MCF 10A (cell line): ENCODE measurements around the gene TLL2. TPM values are rescaled to one million over a fixed set of nuclear protein-coding genes. Genes with fewer than 3 reads are reported as not detected.

ENCODE experiments used
- BruUV-seq: library from RNA; stranded (reverse); fragments of 400-500 nt; replicated peaks from 2 replicates; lab custom pipeline; 2021; lab: Mats Ljungman, UMichigan
- CTCF ChIA-PET: fragments of 300-600 bp; sonication (Branson Sonifier 250); formaldehyde crosslinking; extraction: SDS; loops from one replicate; lab custom pipeline; 2021; ENCODE audit warnings: antibody characterized with exemption, inconsistent platforms; lab: Yijun Ruan, JAX
- POLR2A ChIA-PET: fragments of 300-600, 350-650 bp; sonication (Branson Sonifier 250); formaldehyde crosslinking; extraction: SDS; loops from one replicate; lab custom pipeline; 2020; ENCODE audit warnings: antibody characterized with exemption, inconsistent platforms; lab: Yijun Ruan, JAX
- DNase-seq: peaks from one replicate; pipeline ENCODE4 v3.0.0-alpha.2; 2018; ENCODE audit not compliant: unreplicated experiment
- H3K27ac Mint-ChIP-seq: one replicate; pipeline ENCODE4 v1.8.0; 2022; ENCODE audit warnings: mild to moderate bottlenecking, low read depth, mixed read lengths; ENCODE audit not compliant: unreplicated experiment
- H3K27me3 Mint-ChIP-seq: one replicate; pipeline ENCODE4 v1.8.0; 2022; ENCODE audit warnings: mixed read lengths; ENCODE audit not compliant: insufficient read depth, unreplicated experiment
- H3K36me3 Mint-ChIP-seq: one replicate; pipeline ENCODE4 v1.8.0; 2022; ENCODE audit warnings: mild to moderate bottlenecking, moderate library complexity, mixed read lengths; ENCODE audit not compliant: insufficient read depth, unreplicated experiment
- H3K4me1 Mint-ChIP-seq: one replicate; pipeline ENCODE4 v1.8.0; 2022; ENCODE audit warnings: mixed read lengths; ENCODE audit not compliant: insufficient read depth, unreplicated experiment
- H3K4me3 Mint-ChIP-seq: one replicate; pipeline ENCODE4 v1.8.0; 2022; ENCODE audit warnings: mild to moderate bottlenecking, moderate library complexity, mixed read lengths; ENCODE audit not compliant: unreplicated experiment
- H3K9me3 Mint-ChIP-seq: one replicate; pipeline ENCODE4 v1.8.0; 2022; ENCODE audit warnings: mixed read lengths; ENCODE audit not compliant: unreplicated experiment
- CTCF ChIP-seq: fragments of 200-600 bp; IDR thresholded peaks from one replicate; pipeline ENCODE4 v1.8.0; 2022; ENCODE audit warnings: antibody characterized with exemption, mild to moderate bottlenecking; ENCODE audit not compliant: unreplicated experiment
- intact Hi-C: fragments of 100-400 bp; cut with micrococcal nuclease; formaldehyde crosslinking; loops from 2 replicates; pipeline ENCODE4 v1.14.1; 2022
- total RNA-seq: library from RNA; stranded (reverse); gene quantifications from 2 replicates; pipeline ENCODE4 v1.2.3, GENCODE V29; 2022

Gene TLL2
- total RNA-seq, 1 experiment from 2014 or later = not detected

- H3K36me3 Mint-ChIP-seq = no peaks in the 10 kb centered on the region
- POLR2A ChIA-PET = no interaction called here
- TF ChIP-seq CTCF = no peak
- no peak overlapping the region for H3K27ac Mint-ChIP-seq
- intact Hi-C loops = no loop called here
- no peak for DNase-seq
- BruUV-seq = no TSS peak
- H3K27me3 Mint-ChIP-seq = peaks cover 39% of the 10 kb centered on the region
- H3K9me3 Mint-ChIP-seq = no peaks in the 10 kb centered on the region
- H3K4me3 Mint-ChIP-seq = no peak overlapping the region
- CTCF ChIA-PET = interaction anchor here (0.7 to 4.1 kb wide), 4 partner anchors 10 to 49 kb away, joined by 3 to 32 read pairs (median 4); no protein-coding TSS in a partner anchor
- H3K4me1 Mint-ChIP-seq = no peaks in the 10 kb centered on the region
These were observed 191.9 kb downstream of the TLL2 start for GRCh38 chr10:96321822-96322221.

DNA sequence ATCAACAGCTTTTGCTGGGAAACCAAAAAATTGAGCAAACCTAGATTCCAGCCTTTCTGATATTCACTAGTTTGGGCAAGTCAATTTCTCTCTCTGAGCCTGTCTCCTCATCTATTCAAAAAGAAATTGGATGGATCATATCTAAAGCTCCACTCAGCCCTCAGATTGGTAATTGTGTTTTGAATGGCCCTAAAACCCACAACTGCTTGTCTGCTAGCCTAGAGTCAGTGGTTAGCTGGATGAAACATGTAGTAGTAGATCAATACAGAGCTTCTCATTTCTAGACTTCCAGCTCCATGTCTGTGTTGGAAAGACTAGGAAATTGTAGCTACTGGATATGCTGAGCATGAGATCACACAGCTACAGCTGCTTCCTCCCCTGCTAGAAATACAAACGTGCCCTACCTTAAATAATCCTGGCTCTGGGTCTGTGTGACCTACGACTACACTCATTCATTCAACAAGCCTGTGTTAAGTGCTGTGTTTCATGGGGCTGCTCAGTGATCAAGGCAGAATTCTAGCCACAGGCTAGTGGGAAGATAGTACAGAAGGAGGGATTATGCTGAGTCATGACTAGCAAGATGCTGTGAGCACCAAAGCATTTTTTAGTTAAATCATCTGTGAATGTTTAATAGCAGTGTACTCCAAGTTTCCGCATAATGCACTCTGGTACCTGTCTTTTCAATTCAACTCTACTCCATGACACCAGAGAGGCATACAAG lies 193.8 kb downstream of the TLL2 start:
- H3K4me1 Mint-ChIP-seq = no peaks in the 10 kb centered on the region
- CTCF ChIA-PET = interaction anchor here (0.9 to 3.4 kb wide), 4 partner anchors 15 to 90 kb away, joined by 3 to 15 read pairs (median 8); no protein-coding TSS in a partner anchor
- BruUV-seq = no TSS peak
- no peak overlapping the region for H3K27ac Mint-ChIP-seq
- no peaks in the 10 kb centered on the region for H3K9me3 Mint-ChIP-seq
- TF ChIP-seq CTCF = no peak
- H3K27me3 Mint-ChIP-seq = peaks cover 37% of the 10 kb centered on the region
- POLR2A ChIA-PET = no interaction called here
- intact Hi-C loops = no loop called here
- no peak overlapping the region for H3K4me3 Mint-ChIP-seq
- DNase-seq = no peak
- no peaks in the 10 kb centered on the region for H3K36me3 Mint-ChIP-seq

DNA sequence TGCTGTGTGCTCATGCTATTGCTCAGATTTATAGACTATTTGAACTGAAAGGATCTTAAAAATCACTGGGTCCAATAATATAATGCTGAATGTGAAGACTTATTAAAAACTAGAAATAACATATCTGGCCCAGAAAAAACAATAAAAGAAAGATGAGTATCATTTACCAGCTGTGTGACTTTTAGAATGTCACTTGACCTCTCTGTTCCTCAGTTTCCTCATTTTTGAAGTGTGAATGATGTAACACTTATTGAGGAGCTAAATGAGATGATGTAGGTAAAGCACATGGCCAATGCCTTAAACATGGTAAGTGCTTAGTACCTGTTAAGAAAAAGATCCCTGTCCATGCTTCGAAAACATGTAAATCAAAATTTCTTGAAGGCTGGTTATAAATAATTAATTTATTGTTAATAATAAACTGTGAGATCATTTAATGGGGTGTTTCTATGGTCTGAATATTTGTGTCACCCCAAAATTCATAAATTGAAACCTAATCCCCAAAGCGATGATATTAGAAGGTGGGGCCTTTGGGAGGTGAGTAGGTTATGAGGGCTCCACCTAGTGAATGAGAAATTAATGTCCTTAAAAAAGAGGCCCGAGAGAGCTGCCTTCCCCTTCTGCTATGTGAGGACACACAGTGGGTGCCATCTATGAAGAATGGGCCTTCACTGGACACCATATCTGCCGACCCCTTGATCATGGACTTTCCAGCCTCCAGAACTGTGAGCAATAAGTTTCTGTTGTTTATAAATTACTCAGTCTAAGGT lies 196.5 kb downstream of the TLL2 start:
- BruUV-seq = no TSS peak
- no peaks in the 10 kb centered on the region for H3K4me1 Mint-ChIP-seq
- no peaks in the 10 kb centered on the region for H3K36me3 Mint-ChIP-seq
- H3K27ac Mint-ChIP-seq = no peak overlapping the region
- POLR2A ChIA-PET = interaction anchor here (1.7 kb wide), 1 partner anchor 9 kb away, joined by 6 read pairs; no protein-coding TSS in a partner anchor
- no peaks in the 10 kb centered on the region for H3K9me3 Mint-ChIP-seq
- no peak overlapping the region for H3K4me3 Mint-ChIP-seq
- H3K27me3 Mint-ChIP-seq = peaks cover 14% of the 10 kb centered on the region
- no peak for DNase-seq
- no peak for TF ChIP-seq CTCF
- intact Hi-C loops = no loop called here
- CTCF ChIA-PET = interaction anchor here (1.1 to 3.4 kb wide), 4 partner anchors 17 to 88 kb away, joined by 3 to 15 read pairs (median 8); no protein-coding TSS in a partner anchor

Other genes starting within 250 kb of the TLL2 start
- 1.0 and 1.1 TPM in 2 replicates for gene BLNK, start 242.4 kb downstream of the TLL2 start, total RNA-seq
- not detected in 2 replicates for gene DNTT, start 209.5 kb downstream of the TLL2 start, total RNA-seq
- gene OPALIN, start 154.9 kb downstream of the TLL2 start, total RNA-seq = not detected in 2 replicates
- 144 and 151 TPM in 2 replicates for gene TM9SF3, start 73.1 kb upstream of the TLL2 start, total RNA-seq
- gene PIK3AP1, start 206.6 kb upstream of the TLL2 start, total RNA-seq = not detected in 2 replicates